Measurements from ENCODE around the gene ZDHHC8.

Gene ZDHHC8

DNA sequence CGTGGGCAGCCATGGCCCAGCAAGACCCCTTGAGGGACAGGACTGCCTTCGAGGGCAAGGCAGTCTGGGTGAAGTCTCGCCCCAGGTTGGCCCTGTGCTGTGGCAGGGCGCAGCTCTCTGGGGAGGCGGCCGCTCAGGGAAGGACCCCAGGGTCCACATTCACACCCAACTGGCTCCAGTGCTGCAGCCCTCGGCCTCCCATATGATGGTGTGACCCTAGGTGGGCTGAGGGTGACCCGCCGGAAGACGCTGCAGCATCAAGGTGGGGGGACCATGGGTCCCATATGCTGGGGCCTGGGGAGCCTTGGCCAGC is 47.3 kb downstream of the ZDHHC8 start:
- no peak for DNase-seq (ENCODE audit: low spot score)

DNA sequence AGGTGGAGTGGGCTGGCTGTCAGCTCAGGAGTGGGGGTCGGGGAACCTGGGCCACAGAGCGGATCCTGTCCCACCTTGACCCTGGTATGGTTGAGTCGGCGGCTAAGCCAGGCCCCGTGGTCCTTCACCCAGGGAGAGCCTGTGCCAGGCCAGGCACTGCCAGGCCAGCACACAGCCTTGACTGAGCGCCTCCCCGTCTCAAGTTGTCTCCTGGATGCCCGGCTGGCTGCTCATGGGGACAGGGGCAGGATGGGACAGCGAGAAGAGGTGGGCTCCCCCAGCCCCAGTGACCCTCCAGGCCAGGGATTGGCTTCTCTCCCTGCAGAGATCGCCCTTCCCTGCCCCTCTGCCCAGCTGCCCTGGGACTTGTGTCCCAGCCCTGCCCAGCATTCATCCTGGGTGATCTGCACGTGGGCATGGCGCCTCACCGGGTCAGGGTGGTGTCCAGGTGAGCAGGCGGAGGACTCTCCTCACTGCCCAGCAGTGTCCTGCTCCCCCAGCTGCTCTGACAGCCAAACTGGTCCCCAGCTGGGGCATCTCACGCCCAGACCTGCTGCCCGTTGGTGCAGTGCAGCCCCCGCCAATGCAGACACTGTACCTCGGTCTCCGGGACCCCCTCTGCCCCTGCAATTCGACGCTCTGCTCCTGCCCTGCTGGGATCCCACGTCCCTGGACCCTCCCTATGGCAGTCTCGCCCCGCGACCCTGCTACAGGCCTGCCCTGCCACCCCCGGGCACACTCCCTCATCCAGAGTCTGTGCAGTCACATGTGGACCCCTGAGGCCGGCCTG is 48.0 kb downstream of the ZDHHC8 start:
- no peak for DNase-seq (ENCODE audit: low spot score)

DNA sequence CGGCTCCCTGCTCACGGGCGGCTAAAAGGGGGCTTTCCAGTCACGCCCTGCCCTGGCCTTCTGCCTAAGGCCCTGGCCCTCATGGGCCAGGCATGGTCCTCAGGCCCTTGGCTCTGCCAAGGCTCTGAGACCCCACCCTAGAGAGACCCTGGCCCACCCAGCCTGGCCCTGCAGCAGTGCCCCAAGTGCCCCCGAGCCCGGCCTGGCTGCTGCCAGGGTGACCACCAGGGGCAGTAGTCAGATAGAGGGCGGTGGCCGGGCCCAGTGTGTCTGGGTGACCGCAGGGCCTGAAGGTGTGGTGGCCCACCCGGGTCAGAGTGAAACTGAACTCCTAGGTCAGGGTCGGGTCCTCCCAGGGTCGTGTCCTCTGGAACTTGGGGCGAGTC is 48.6 kb downstream of the ZDHHC8 start:
- no peak for DNase-seq (ENCODE audit: low spot score)

DNA sequence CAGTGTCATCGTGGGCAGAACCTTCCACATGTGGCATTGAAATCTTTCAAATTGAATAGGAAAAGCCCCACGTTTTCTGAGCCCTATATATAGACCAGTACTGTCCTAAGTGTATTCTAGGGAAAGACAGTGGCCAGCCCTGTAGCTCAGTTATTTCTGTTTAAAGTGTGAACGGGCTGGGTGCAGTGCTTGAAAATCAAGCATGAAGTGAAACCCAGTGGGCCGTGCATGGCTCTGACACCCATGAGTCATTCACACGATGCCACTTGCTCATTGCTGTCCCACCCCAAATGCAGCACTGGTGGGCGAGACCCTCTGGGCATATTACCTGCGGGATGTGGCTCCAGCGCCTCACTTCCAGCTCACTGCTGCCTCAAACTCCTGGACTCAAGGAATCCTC is 49.0 kb downstream of the ZDHHC8 start:
- DNase-seq (ENCODE audit: low spot score): no peak

DNA sequence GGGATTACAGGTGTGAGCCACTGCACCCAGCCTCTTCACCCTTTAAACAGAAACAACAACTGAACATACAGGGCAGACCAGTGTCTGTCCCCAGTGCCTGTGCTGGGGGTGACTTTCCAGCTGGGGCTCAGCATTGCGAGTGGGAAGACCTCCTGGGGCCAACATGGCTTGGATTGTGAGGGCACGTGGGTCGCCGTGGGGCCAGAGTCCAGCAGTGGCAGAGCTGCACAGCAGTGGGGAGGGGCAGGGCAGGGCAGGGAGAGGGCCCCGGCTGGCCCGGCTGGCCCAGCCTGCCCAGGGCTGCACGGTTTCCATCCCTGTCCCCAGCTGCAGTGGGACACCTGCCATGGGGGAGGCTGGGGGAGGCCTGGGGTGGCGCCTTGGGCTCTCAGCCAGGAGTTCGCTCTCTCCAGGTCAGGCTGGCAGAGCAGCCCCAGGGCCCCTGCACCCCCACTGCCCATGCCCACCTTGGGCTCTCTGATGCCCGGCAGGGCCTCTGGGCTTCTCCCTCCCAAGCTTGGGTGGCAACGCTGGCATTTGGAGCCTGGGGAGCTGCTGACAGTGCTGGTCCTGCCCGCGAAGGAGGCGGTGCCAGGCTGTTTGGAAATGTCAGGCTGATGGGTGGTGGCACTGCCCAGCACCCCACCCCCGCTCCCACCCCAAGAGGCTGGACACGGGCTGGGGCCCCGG is 49.7 kb downstream of the ZDHHC8 start:
- DNase-seq (ENCODE audit: low spot score): no peak

DNA sequence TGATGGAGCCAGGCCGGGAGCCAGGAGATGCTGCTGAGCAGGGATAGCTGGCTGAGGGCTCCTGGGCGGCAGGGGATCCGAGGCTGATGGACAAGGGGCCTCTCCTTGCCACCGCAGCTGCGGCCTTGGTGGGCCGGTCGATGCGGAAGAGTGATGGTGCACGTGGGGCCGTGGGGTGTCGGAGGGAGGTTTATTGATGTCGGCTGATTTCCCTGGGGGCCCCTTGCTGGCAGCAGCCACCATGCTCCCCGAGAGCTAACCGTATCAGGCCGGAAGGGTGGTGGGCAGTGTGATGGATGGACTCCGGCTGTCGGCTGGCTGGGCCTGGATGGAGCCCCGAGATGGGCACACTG is 50.3 kb downstream of the ZDHHC8 start:
- DNase-seq (ENCODE audit: low spot score): no peak

DNA sequence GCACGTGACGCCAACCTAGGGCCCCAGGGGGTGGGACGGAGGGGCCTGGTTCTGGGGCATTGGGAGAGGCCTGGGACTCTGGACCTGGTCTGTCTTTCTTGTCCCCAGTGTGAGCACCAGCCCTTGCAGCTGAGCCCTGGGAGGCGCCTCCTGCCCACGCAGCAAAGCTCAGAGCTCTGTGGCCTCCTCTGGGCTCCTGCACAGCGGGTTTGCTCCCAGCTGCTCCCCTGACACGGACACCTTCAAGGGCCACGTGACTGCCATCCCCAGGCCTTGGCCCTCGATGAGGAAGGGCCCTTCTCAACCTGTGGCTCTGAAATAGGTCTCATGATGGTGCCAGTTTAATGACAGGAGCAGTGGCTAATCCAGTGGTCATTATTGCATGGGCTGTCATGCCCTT is 50.8 kb downstream of the ZDHHC8 start:
- DNase-seq (ENCODE audit: low spot score): no peak

DNA sequence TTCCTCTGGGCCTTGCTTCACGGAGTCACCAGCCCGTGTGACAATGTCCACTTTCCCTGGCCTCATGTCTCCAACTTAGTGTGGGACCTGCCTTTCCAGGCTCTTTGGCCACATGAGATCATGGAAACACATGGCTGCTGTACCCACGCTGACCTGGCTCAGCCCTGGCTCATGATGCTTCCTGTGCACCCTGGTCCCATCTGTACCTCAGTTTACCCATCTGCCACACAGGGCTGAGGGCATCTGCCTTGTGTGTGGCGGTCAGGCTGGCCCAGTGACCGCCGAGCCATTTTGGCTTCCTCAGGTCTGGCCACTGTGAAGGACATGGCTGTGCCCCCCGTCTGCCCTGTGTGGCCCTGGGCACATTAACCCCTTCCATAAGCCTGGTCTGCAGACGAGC is 51.5 kb downstream of the ZDHHC8 start:
- no peak for DNase-seq (ENCODE audit: low spot score)

DNA sequence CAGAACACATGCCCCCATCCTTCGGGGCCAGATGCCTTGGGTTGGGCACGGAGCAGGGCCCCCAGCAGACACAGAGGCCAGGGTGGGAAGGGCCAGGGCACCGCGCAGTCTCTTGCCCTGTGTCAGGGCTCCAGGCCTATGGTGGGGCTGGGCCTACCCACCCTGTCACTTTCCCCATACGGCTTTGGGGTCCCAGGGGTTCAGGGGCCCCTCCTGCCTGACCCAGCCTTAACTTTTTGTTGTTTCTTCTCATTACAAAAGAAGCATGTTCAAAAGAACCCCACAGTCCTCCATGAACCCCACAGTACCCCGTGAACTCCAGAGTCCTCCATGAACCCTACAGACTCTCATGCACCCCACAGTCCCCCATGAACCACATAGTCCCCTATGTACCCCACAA is 52.2 kb downstream of the ZDHHC8 start:
- no peak for DNase-seq (ENCODE audit: low spot score)

DNA sequence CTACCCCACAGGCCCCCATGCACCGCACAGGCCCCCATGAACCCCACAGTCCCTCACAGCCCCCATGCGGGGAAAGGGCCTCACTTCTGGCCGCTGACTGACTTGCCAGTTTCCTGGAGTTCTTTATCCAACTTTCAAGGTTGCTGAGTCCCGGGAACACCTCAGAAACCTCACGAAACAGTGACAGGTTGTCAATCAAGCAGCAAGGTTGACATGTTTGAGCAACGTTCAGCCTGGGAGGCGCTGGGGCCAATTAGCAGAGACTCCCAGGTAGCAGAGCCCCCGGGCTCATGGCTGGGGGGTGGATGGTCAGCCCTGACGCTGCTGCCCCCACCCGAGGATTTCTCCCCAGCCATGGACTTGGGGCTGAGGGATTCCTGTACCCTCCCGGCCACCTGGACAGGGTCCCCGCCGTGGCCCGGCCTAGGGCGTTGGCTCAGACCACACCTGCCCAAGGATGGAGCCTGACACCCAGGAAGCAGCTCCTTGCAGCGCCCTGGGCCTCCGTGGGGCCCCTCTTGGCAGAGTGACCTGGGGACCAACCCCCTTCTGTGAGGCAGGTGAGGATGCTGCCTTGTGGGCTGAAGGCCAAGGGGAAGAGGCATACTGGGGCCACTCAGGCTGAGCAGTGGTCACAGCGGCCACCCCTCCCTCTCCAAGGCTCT is 53.0 kb downstream of the ZDHHC8 start:
- DNase-seq (ENCODE audit: low spot score): no peak

DNA sequence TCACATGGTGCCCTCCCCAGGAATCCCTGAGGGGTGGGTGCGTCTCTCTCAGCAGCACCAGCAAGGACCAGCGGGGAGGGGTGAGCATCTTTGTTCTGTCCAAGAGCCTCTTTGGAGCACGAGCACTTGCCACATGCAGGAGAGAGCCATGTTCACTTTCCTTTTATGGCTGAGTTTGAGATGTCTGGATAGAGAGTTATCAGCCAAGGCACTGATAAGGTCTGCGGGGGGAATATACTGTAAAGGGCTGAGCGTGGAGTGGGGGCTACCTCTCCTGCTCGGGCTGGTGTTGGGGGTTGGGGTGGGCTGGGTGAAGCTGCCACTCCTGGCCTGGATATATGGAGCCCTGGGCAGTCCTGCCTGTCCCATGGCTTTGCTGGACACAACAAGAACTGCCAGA is 54.1 kb downstream of the ZDHHC8 start:
- DNase-seq (ENCODE audit: low spot score): no peak

DNA sequence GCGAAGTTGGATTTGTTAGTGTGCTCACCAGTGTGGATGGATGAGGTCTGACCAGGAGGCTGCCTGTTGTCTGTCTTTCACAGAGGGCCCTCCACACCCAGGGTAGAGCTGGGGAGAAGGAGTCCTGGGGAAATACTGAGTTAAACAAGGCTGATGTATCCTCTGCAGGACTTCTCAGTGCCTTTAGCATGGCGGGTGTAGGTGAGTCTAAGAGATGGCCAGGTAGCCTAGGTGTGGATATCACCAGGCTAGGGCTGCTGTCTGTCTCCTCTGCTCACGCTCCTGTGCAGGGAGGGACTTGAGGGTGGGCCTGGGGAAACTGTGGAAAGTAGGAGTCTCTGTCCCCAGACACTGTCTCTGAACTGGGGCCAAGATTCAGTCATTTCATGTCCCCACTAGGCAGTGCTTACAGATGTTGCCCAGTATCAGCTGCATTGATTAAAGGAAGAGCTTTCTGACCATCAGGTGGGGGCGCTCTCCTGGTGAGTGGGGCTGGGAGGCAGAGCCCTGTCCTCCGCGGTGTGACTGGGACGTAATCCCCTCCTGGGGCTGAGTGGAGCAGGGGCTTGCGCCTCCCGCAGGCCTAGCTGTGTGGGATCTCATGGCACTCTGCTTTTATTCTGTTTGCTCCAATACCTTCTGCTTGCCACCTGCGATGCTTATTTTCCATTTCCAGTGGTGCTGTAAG is 54.7 kb downstream of the ZDHHC8 start:
- no peak for DNase-seq (ENCODE audit: low spot score)

DNA sequence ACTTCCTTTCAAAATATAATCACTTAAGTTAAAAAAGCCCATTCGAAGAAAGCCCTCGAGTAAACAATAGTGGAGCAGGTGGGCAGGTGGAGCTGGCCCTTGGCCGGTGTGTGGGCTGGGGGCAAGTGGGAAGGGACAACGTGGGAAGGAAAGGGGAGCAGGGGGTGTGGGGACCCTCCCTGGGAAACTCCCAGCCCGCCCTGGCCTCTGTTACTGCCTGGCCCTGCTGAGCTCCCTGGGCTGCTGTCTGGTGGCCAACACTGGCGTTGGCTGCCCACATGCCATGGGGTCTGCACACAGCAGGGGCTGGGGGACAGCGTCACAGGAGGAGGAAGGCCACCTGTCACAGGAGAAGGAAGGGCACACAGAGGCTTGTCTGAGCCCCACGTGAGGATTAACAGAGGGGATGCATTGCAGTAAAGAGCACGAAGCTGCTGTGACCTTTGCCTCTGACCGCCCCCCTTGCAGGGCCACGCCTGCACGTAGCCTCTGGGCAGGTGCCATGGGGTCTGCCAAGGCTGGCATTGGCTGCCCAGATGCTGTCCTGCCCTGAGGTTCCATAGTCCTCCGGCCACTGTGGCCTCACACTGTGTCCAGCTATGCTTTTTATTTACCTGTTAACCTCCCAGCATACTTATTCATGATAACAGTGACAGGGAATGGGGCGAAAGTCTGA is 55.4 kb downstream of the ZDHHC8 start:
- DNase-seq (ENCODE audit: low spot score): no peak

DNA sequence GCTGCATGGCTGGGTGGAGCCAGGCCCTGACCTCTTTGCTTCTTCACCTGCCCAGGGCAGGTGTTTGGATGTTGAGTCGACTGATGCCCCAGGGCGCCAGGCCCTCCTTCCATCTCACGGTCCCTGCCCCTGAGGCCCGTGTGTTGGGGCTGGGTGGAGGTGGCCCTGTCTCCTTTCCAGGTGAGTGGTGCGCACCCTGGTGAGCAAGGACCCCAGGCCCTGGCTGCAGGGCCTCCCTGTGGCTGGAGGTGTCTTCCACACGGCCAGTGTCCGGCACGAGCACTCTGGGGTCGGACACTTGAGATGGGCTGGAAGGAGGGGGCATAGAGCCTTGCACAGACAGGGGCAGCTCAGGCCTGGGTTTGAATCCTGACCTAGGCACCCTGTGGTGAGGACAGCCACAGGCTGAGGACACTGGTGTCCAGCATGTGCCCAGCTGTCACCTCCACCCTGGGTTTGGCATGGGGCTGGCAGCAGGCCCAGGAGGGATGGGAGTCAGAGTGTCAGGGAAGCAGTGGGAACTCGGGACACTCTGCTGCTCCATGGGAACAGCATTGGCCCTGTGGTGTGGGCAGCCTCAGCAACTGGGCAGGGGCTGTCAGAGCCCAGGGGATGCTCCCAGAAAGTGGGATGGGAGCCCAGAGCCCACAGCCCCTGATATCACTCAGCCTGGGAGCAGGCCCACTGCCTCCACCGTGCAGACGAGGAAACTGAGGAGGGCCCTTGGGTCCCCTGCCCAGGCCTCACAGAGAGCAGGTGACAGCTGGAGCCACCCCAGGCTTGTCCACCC is 56.4 kb downstream of the ZDHHC8 start:
- no peak for DNase-seq (ENCODE audit: low spot score)

DNA sequence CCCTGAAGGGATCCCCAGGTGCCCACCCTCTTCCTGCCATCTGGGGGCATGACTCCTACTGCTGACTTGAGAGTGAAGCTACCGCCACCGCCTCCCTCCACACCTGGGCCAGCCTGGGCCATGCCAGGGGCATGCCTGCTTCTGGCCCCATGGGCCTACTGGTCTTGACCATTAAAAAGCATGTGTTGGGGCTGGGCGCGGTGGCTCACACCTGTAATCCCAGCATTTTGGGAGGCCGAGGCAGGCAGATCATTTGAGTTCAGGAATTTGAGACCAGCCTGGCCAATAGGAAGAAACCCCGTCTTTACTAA is 56.9 kb downstream of the ZDHHC8 start:
- DNase-seq (ENCODE audit: low spot score): no peak

DNA sequence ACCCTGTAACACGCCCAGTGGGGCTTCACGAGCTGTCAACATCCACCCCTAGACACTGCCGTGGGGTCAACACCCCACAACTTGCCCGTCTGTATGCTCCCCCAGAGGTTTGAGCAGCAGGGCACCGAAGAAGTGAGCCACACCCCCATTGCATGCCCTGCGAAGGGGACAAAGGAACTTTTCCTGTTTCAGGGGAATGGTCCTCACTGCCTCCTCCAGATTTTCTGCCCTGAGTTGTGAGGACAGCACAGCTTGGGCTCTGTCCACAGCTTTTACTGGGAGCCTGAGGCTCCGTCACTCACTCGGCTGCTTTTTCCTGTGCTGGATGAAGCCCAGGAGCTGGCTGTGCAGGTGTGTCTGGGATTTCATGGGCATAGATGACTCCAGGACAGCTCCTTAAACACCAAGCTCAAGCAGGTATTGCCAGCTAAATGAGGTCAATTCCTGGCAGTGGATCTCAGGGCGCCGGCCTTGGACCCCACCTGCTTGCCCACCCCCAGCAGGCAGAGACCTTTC is 59.5 kb downstream of the ZDHHC8 start:
- DNase-seq (ENCODE audit: low spot score): no peak

DNA sequence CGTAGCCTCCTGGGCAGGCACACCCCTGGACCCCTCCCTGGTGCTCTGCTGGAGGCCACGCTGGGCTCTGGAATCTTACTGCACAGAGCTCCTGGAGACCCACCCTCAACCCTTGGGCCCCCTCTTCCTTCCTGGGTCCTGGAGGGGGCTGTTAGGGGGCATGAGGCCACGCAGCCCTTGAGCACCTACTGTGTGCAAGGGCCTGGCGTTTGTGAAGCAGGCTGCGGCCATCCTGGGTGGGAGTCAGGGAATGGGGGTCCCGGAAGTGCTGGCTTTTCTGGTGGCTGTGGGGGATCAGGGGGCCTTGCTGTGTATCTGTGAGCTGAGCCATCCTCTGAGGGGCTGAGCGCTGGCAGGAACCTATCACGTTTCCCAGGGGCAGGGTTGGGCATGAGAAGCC is 60.2 kb downstream of the ZDHHC8 start:
- no peak for DNase-seq (ENCODE audit: low spot score)

DNA sequence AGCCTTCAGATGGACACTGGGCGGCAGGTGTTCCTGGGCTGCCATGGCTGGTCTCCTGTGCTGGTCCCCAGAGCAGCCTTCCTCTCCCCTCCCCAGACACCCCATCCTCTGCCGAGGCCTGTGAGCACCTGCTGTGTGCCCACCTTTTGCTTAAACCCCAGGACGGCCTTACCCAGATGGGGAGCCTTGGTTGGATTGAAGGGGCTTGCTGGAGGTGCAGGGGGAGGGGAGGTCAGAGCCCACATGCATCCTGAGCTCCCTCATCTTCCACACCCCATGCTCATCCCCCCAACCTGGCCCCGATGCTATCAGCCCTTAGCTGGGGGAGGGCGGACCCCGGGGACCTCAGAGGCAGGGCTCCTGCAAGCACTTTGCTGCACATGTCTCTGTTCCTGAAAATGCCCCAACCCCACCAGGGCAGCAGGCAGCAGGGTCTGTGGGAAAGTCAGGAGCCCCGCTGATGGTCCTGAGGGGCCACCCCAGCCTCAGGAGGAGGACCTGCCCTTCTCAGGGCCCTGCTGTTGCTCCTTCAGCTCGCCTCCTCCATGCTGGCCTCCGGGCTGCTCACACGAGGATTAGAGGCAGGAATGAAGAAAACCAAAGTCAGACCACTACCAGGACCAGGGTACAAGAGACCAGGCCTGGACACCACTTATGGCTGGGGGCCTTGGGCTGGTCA is 60.8 kb downstream of the ZDHHC8 start:
- DNase-seq (ENCODE audit: low spot score): no peak

DNA sequence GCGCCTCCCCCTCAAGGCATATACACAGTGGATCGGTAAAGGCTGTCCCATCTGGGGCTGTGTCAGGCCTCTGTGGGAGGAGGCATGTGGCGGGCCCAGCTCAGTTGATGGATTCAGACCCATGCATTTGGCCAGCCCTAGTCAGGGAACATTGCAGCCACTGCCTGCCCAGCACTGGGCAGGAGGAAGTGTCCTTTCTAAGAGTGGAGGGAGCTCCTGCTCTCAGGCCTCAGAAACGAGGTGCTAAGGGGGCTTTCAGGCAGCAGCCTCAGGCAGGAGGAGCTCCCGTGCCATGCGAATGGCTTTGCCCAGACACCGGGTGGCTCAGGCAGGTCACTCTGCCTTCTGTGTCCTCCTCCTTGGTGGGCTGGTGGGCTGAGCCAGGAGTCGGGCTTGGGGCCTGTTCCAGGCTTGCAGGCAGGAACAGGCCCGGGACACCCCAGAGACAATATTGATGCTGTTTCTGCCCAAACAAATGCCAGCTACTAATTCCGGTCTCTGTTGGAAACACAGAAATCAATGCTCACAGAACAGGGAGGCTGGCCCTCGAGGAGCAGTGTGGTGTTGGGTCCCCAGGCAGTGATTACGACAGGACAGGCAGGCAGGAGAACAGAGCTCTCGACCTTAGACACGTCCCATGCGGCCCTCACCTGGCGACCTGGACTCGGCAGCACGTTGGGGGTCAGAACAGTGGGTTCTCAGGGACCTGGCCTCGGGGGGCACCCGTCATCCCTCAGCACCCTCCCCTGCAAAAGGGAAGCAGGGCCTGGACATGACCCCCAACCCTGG is 61.6 kb downstream of the ZDHHC8 start:
- no peak for DNase-seq (ENCODE audit: low spot score)

Data from putamen (tissue), 1 donor.